GM23338 (cell line): ENCODE data around the gene UBAC2. TPM values are rescaled to one million over a fixed set of nuclear protein-coding genes. Genes with fewer than 3 reads are reported as not detected.
A peak's percentile ranks its signal among the peaks of the same experiment; 100 is the strongest.

Experiments used
- ATAC-seq: fragments of 200-7000 bp; cut with Tn5 transposase; 3 replicates; pipeline ENCODE4 v1.9.1; 2020
- DNase-seq: peaks from one replicate; pipeline ENCODE4 v3.0.0-alpha.2; 2015; ENCODE audit warnings: low spot score
- H2AFZ ChIP-seq: fragments of 200-600 bp; sonication (generic); 2 replicates; pipeline ENCODE4 v1.8.0; 2016; ENCODE audit warnings: antibody characterized with exemption, mild to moderate bottlenecking, moderate library complexity
- H3F3A ChIP-seq: fragments of 200-600 bp; sonication (generic); replicated peaks from 2 replicates; pipeline ENCODE4 v1.8.0; 2017; ENCODE audit warnings: antibody characterized with exemption, mixed run types, low read depth
- H3K27ac ChIP-seq: fragments of 200-600 bp; sonication (generic); 2 replicates; pipeline ENCODE4 v1.6.1; 2016; ENCODE audit warnings: low read depth
- H3K27me3 ChIP-seq: fragments of 200-600 bp; sonication (generic); 2 replicates; pipeline ENCODE4 v1.8.0; 2016; ENCODE audit warnings: mild to moderate bottlenecking, mixed run types, moderate library complexity; ENCODE audit not compliant: insufficient read depth
- H3K36me3 ChIP-seq: fragments of 200-600 bp; sonication (generic); 2 replicates; pipeline ENCODE4 v1.8.0; 2016; ENCODE audit warnings: mild to moderate bottlenecking; ENCODE audit not compliant: insufficient read depth
- H3K4me1 ChIP-seq: fragments of 200-600 bp; sonication (generic); 2 replicates; pipeline ENCODE4 v1.8.0; 2016; ENCODE audit warnings: mild to moderate bottlenecking, moderate library complexity; ENCODE audit not compliant: insufficient read depth
- H3K4me2 ChIP-seq: fragments of 200-600 bp; sonication (generic); 2 replicates; pipeline ENCODE4 v1.7.1; 2017; ENCODE audit warnings: mixed run types
- H3K4me3 ChIP-seq: fragments of 200-600 bp; sonication (generic); 2 replicates; pipeline ENCODE4 v1.6.1; 2016; ENCODE audit warnings: mixed run types
- H3K79me2 ChIP-seq: fragments of 200-600 bp; sonication (generic); replicated peaks from 2 replicates; pipeline ENCODE4 v1.8.0; 2017; ENCODE audit warnings: mild to moderate bottlenecking; ENCODE audit not compliant: insufficient read depth
- H3K9me2 ChIP-seq: fragments of 200-600 bp; sonication (generic); 2 replicates; pipeline ENCODE4 v1.8.0; 2017; ENCODE audit not compliant: insufficient read depth
- H4K20me1 ChIP-seq: fragments of 200-600 bp; sonication (generic); replicated peaks from 2 replicates; pipeline ENCODE4 v1.8.0; 2017; ENCODE audit warnings: mild to moderate bottlenecking; ENCODE audit not compliant: insufficient read depth
- H3K27ac Mint-ChIP-seq: 2 replicates; pipeline ENCODE4 v1.8.0; 2020; ENCODE audit warnings: inconsistent platforms, mild to moderate bottlenecking, moderate library complexity, mixed read lengths
- H3K27me3 Mint-ChIP-seq: 3 replicates; pipeline ENCODE4 v1.8.0; 2022; ENCODE audit warnings: low read depth, mild to moderate bottlenecking, moderate library complexity, mixed read lengths, inconsistent platforms; ENCODE audit not compliant: insufficient read depth, poor library complexity
- H3K36me3 Mint-ChIP-seq: 3 replicates; pipeline ENCODE4 v1.8.0; 2021; ENCODE audit warnings: low read depth, mild to moderate bottlenecking, inconsistent platforms, moderate library complexity, mixed read lengths
- H3K4me1 Mint-ChIP-seq: 3 replicates; pipeline ENCODE4 v1.8.0; 2020; ENCODE audit warnings: mild to moderate bottlenecking, inconsistent platforms, mixed read lengths
- H3K4me3 Mint-ChIP-seq: 3 replicates; pipeline ENCODE4 v1.8.0; 2021; ENCODE audit warnings: moderate library complexity, mild to moderate bottlenecking, inconsistent platforms, mixed read lengths
- H3K9me3 Mint-ChIP-seq: 3 replicates; pipeline ENCODE4 v1.8.0; 2020; ENCODE audit warnings: moderate library complexity, mild to moderate bottlenecking, inconsistent platforms, mixed read lengths
- EZH2 ChIP-seq: fragments of 200-600 bp; sonication (generic); IDR thresholded peaks from one replicate; pipeline ENCODE4 v1.8.0; 2017; ENCODE audit warnings: antibody characterized with exemption, mild to moderate bottlenecking, low read depth; ENCODE audit not compliant: unreplicated experiment
- JUNB ChIP-seq: IDR thresholded peaks from one replicate; pipeline ENCODE4 v1.6.1; 2016; ENCODE audit warnings: antibody characterized with exemption; ENCODE audit not compliant: unreplicated experiment
- NANOG ChIP-seq: IDR thresholded peaks from 2 replicates; pipeline ENCODE4 v1.6.1; 2016; ENCODE audit warnings: antibody characterized with exemption, borderline replicate concordance
- ZNF114 ChIP-seq: fragments of 250-450 bp; sonication (Bioruptor Pico); IDR thresholded peaks from 2 replicates; pipeline ENCODE4 v1.5.0; 2020; ENCODE audit warnings: mild to moderate bottlenecking, moderate library complexity
- ZNF462 ChIP-seq: fragments of 250-450 bp; sonication (Bioruptor Pico); IDR thresholded peaks from 2 replicates; pipeline ENCODE4 v1.5.0; 2020; ENCODE audit warnings: mild to moderate bottlenecking, moderate library complexity
- polyA plus RNA-seq: library from polyadenylated mRNA; unstranded; fragments of >200 nt; fragmentation: Nextera tagmentation; extraction: Ambion mirVana; gene quantifications from 2 replicates; pipeline ENCODE4 v1.2.1, GENCODE V29; 2016
- total RNA-seq: library from RNA; depleted of rRNA; stranded (reverse); fragments of >200 nt; shearing (Covaris generic); gene quantifications from 2 replicates; pipeline ENCODE4 v1.2.3, GENCODE V29; 2014

Gene UBAC2
- total and polyA plus RNA-seq, 2 experiments from 2014 or later, result 37.9 to 76.9 TPM

DNA sequence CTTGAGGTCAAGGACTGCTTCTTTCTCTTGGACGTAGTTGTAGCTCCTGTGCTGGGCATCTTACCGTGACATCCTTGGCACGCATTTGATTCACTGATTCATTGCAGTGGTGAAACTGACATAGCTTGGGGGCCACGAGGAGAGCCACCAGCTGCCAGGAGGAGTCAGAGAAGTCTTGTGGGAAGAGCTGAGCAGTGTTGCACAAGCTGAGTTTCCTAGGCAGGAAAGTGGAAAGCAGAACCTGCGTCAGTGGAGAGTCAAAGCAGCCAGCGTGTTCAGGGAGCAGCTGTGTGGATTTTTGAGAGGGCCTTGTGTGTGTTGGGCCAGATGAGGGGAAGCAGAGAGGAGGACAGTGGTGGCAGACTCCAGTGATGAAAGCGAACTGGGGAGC, 111.8 kb downstream of the UBAC2 start (continued):
- TF ChIP-seq ZNF462 (CRISPR knock-in tag) (no peak), JUNB (no peak), NANOG (no peak)

DNA sequence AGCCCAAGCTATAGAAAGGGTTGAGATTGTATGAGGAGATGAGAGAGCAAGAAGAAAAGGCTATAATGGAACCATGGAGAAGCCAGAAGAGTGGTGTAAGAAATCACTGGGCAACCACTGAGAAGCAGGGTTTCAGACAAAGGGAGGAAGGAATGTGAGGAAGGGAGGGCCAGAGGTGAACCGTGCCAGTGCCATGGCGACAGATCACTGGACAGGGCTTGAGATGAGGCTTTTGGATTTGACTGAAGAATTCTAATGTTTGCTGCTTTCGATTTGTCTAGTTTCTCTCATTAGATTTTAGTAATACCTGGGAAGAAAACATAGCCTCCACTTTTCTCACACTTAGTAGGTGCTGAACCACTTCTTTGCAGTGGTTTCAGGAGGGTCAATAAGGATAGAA, 112.8 kb downstream of the UBAC2 start:
- TF ChIP-seq EZH2 (no peak), JUNB (no peak), ZNF114 (no peak), NANOG (no peak)
- H3K4me3 Mint-ChIP-seq, result no peak overlapping the region
- peaks cover 36% of the 10 kb centered on the region for H3K4me1 Mint-ChIP-seq
- ATAC-seq (peak; percentile 80), DNase-seq (peak; percentile 45)
- H3K27me3 Mint-ChIP-seq, result peaks cover 2% of the 10 kb centered on the region
- H3K27ac Mint-ChIP-seq, result no peak overlapping the region
- Histone ChIP-seq H3F3A (no peaks in the 10 kb centered on the region), H3K9me2 (no peaks in the 10 kb centered on the region), H4K20me1 (peaks cover 3% of the 10 kb centered on the region; the same call in 1 of the 2 replicates), H3K4me3 (no peak overlapping the region), H3K27ac (no peak overlapping the region), H3K36me3 (0 out of 2 replicates have a peak, but pooled peaks cover 3% of the 10 kb centered on the region), H3K4me2 (no peak overlapping the region), H3K27me3 (no peaks in the 10 kb centered on the region), H3K79me2 (no peaks in the 10 kb centered on the region; the same call in 1 of the 2 replicates), H2AFZ (no peak overlapping the region), H3K4me1 (peaks cover 9% of the 10 kb centered on the region)
- peaks cover 11% of the 10 kb centered on the region; the same call in 2 of the 3 replicates for H3K36me3 Mint-ChIP-seq
- H3K9me3 Mint-ChIP-seq, result no peaks in the 10 kb centered on the region
